NB4 (cell line): ENCODE results near the gene ASCC3.

Experiments used
- MYC ChIP-seq: IDR thresholded peaks from 2 replicates; pipeline ENCODE4 v1.6.1; 2011; ENCODE audit warnings: low read depth, low read length
- TF ChIP-seq, protein P1 (sequence below): IDR thresholded peaks from 2 replicates; pipeline ENCODE4 v1.6.1; 2011; ENCODE audit warnings: low read depth, low read length

DNA sequence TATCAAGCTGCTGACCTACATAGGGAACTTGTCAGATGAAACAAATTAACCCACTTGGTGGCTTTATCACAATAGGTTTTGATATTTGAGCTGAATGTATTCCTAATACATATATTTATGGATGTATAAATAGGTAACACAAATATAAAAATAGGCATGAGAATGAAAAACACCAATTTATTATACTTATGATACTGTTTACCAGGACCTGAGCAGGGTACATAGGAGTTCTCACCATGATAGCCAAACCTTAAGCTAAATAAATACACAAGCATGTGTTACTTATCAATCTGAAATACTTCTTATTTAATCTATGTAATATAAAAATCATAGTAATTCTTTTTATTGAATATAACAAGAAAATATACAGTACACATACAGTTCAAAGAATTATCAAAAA, 25.0 kb downstream of the ASCC3 start:
- no peak for TF ChIP-seq MYC
- TF ChIP-seq, protein P1, sequence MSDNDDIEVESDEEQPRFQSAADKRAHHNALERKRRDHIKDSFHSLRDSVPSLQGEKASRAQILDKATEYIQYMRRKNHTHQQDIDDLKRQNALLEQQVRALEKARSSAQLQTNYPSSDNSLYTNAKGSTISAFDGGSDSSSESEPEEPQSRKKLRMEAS: no peak
